Mononuclear cell (primary cell): ENCODE results near the gene PSORS1C1. TPM values are rescaled to one million over a fixed set of nuclear protein-coding genes. Genes with fewer than 3 reads are reported as not detected.
"Not testable (repeated sequence)": the region's sequence is repeated elsewhere in the genome, so short reads cannot be mapped to it uniquely, and the experiment has no call there.

Experiments
- H3K27me3 ChIP-seq: 2 replicates; pipeline ENCODE4 v1.6.0; 2011; ENCODE audit warnings: low read length, control low read depth; ENCODE audit not compliant: insufficient read depth
- H3K4me1 ChIP-seq: 2 replicates; pipeline ENCODE4 v1.5.1; 2011; ENCODE audit warnings: mild to moderate bottlenecking, low read length, control low read depth; ENCODE audit not compliant: insufficient read depth
- H3K4me3 ChIP-seq: 2 replicates; pipeline ENCODE4 v1.5.1; 2011; ENCODE audit warnings: mild to moderate bottlenecking, low read length, moderate library complexity
- H3K9me3 ChIP-seq: 2 replicates; pipeline ENCODE4 v1.5.1; 2011; ENCODE audit warnings: low read depth, mild to moderate bottlenecking, control low read depth, low read length
- total RNA-seq: library from RNA; depleted of rRNA; stranded (reverse); fragments of >200 nt; gene quantifications from one replicate; pipeline ENCODE4 v1.2.3, GENCODE V29; 2012

PSORS1C1 gene
- total RNA-seq, 1 donor = not detected

- Histone ChIP-seq H3K9me3 (no peaks in the 10 kb centered on the region), H3K4me3 (no peak overlapping the region), H3K27me3 (no peaks in the 10 kb centered on the region), H3K4me1 (no peaks in the 10 kb centered on the region)
Measured at GRCh38 chr6:31169123-31169857, 54.7 kb downstream of the PSORS1C1 start.

GRCh38 chr6:31169858-31170599 is 55.4 kb downstream of the PSORS1C1 start:
- not testable (repeated sequence) for H3K27me3 ChIP-seq, H3K4me3 ChIP-seq, H3K4me1 ChIP-seq, H3K9me3 ChIP-seq

GRCh38 chr6:31170600-31170881 is 55.9 kb downstream of the PSORS1C1 start, which contains the start of gene POU5F1:
POU5F1 (minus strand) TSS chr6:31170682; CDS start chr6:31170620, 62 bp downstream.
- Histone ChIP-seq H3K27me3 (no peaks in the 10 kb centered on the region), H3K9me3 (no peaks in the 10 kb centered on the region), H3K4me3 (no peak within 1 kb of the TSS), H3K4me1 (no peaks in the 10 kb centered on the region)

GRCh38 chr6:31170987-31171671 is 56.5 kb downstream of the PSORS1C1 start:
- Histone ChIP-seq H3K4me1 (no peaks in the 10 kb centered on the region), H3K4me3 (no peak overlapping the region), H3K27me3 (no peaks in the 10 kb centered on the region)

GRCh38 chr6:31171931-31172905 is 57.6 kb downstream of the PSORS1C1 start:
- no peak overlapping the region for H3K4me3 ChIP-seq
- no peaks in the 10 kb centered on the region for H3K4me1 ChIP-seq
- H3K9me3 ChIP-seq = no peaks in the 10 kb centered on the region
- no peaks in the 10 kb centered on the region for H3K27me3 ChIP-seq

More at GRCh38 chr6:31170987-31171671, 56.5 kb downstream of the PSORS1C1 start:
- H3K9me3 ChIP-seq = no peaks in the 10 kb centered on the region

GRCh38 chr6:31172973-31173384 is 58.4 kb downstream of the PSORS1C1 start:
- Histone ChIP-seq H3K4me3 (no peak overlapping the region), H3K4me1 (no peaks in the 10 kb centered on the region), H3K9me3 (no peaks in the 10 kb centered on the region), H3K27me3 (no peaks in the 10 kb centered on the region)

GRCh38 chr6:31173406-31173805 is 58.8 kb downstream of the PSORS1C1 start:
- Histone ChIP-seq H3K4me3 (no peak overlapping the region), H3K9me3 (no peaks in the 10 kb centered on the region), H3K27me3 (no peaks in the 10 kb centered on the region), H3K4me1 (no peaks in the 10 kb centered on the region)

GRCh38 chr6:31174378-31174777 is 59.8 kb downstream of the PSORS1C1 start:
- Histone ChIP-seq H3K9me3 (no peaks in the 10 kb centered on the region), H3K4me3 (no peak overlapping the region), H3K4me1 (no peaks in the 10 kb centered on the region), H3K27me3 (no peaks in the 10 kb centered on the region)

- no peaks in the 10 kb centered on the region for H3K4me1 ChIP-seq
- no peaks in the 10 kb centered on the region for H3K9me3 ChIP-seq
- H3K27me3 ChIP-seq = no peaks in the 10 kb centered on the region
- no peak overlapping the region for H3K4me3 ChIP-seq
Measured at GRCh38 chr6:31175971-31176370, 61.4 kb downstream of the PSORS1C1 start.

- Histone ChIP-seq H3K27me3 (no peaks in the 10 kb centered on the region), H3K4me1 (no peaks in the 10 kb centered on the region), H3K4me3 (no peak overlapping the region), H3K9me3 (no peaks in the 10 kb centered on the region)
Measured at GRCh38 chr6:31178143-31179041, 63.8 kb downstream of the PSORS1C1 start.

- H3K4me1 ChIP-seq = no peaks in the 10 kb centered on the region
Measured at GRCh38 chr6:31179042-31179386, 64.4 kb downstream of the PSORS1C1 start.

GRCh38 chr6:31179896-31180295 is 65.3 kb downstream of the PSORS1C1 start:
- H3K27me3 ChIP-seq = no peaks in the 10 kb centered on the region
- H3K4me3 ChIP-seq = no peak overlapping the region
- no peaks in the 10 kb centered on the region for H3K9me3 ChIP-seq
- H3K4me1 ChIP-seq = no peaks in the 10 kb centered on the region

More at GRCh38 chr6:31179042-31179386, 64.4 kb downstream of the PSORS1C1 start:
- Histone ChIP-seq H3K4me3 (no peak overlapping the region), H3K27me3 (no peaks in the 10 kb centered on the region), H3K9me3 (no peaks in the 10 kb centered on the region)

- Histone ChIP-seq H3K4me1 (no peaks in the 10 kb centered on the region), H3K4me3 (peak overlapping the region; percentile 30), H3K27me3 (no peaks in the 10 kb centered on the region), H3K9me3 (no peaks in the 10 kb centered on the region)
Measured at GRCh38 chr6:31180500-31180899, 65.9 kb downstream of the PSORS1C1 start.

GRCh38 chr6:31183287-31183686 is 68.7 kb downstream of the PSORS1C1 start:
- H3K9me3 ChIP-seq, H3K4me1 ChIP-seq, H3K4me3 ChIP-seq, H3K27me3 ChIP-seq: not testable (repeated sequence)
